Right lobe of liver (tissue), 4 donors: ENCODE data around the gene APLP2.

ENCODE experiments used
- CTCF ChIP-seq, 4 donors: fragments of 200-600 bp in 3 of 4; fragments of 450-650 bp in 1 of 4; IDR thresholded peaks; one replicate each; pipeline versions ENCODE4 v1.5.1 to v1.8.0; 2016 to 2022; ENCODE audit warnings: antibody characterized with exemption in 4 of 4, mild to moderate bottlenecking in 2 of 4
- POLR2A ChIP-seq: fragments of 450-650 bp; IDR thresholded peaks from one replicate; pipeline ENCODE4 v1.6.1; 2017; ENCODE audit warnings: antibody characterized with exemption, mild to moderate bottlenecking
- donor health status: DM: no; HTN: no; CAD: no.
- donor health status: DM: no; HTN: no; CAD: no.
- donor health status: DM: no; HTN: yes; CAD: no.

- TF ChIP-seq CTCF (IDR thresholded peaks at IDR 0.05) (no peak), POLR2A (no peak)
Measured at GRCh38 chr11:130024361-130024760, 45.3 kb upstream of the APLP2 start.
